Parathyroid adenoma (tissue), 2 donors: Measurements from ENCODE around the gene RNF149.
A peak's percentile ranks its signal among the peaks of the same experiment; 100 is the strongest.

Source experiments
- H2AFZ ChIP-seq: fragments of 300-600 bp; sonication (generic); one replicate; pipeline ENCODE4 v1.7.0; 2017; ENCODE audit warnings: antibody characterized with exemption, mild to moderate bottlenecking
- H3K27ac ChIP-seq: fragments of 300-600 bp; sonication (generic); one replicate; pipeline ENCODE4 v1.7.0; 2017
- H3K27me3 ChIP-seq: fragments of 300-600 bp; sonication (generic); one replicate; pipeline ENCODE4 v1.7.0; 2017; ENCODE audit warnings: low read length; ENCODE audit not compliant: control insufficient read depth, insufficient read depth
- H3K36me3 ChIP-seq: fragments of 300-600 bp; sonication (generic); one replicate; pipeline ENCODE4 v1.7.0; 2017; ENCODE audit warnings: low read length; ENCODE audit not compliant: control insufficient read depth, insufficient read depth
- H3K4me1 ChIP-seq: fragments of 300-600 bp; sonication (generic); one replicate; pipeline ENCODE4 v1.7.0; 2017; ENCODE audit warnings: control low read depth
- H3K4me2 ChIP-seq: fragments of 300-600 bp; sonication (generic); one replicate; pipeline ENCODE4 v1.7.0; 2017; ENCODE audit warnings: low read length
- H3K4me3 ChIP-seq: fragments of 300-600 bp; sonication (generic); one replicate; pipeline ENCODE4 v1.7.0; 2017; ENCODE audit warnings: low read depth, low read length
- H3K79me2 ChIP-seq: fragments of 300-600 bp; sonication (generic); one replicate; pipeline ENCODE4 v1.7.0; 2017; ENCODE audit warnings: control low read depth
- H3K9ac ChIP-seq: fragments of 300-600 bp; sonication (generic); one replicate; pipeline ENCODE4 v1.7.0; 2017; ENCODE audit warnings: mild to moderate bottlenecking
- H3K9me3 ChIP-seq: fragments of 300-600 bp; sonication (generic); one replicate; pipeline ENCODE4 v1.7.0; 2017; ENCODE audit warnings: low read length; ENCODE audit not compliant: control insufficient read depth
- TF ChIP-seq, protein P1 (sequence below): fragments of 300-600 bp; sonication (generic); IDR thresholded peaks from one replicate; pipeline ENCODE4 v1.7.0; 2017; ENCODE audit warnings: antibody characterized with exemption, mild to moderate bottlenecking
- donor health status: primary hyperparathyroidism.

The RNF149 gene

DNA sequence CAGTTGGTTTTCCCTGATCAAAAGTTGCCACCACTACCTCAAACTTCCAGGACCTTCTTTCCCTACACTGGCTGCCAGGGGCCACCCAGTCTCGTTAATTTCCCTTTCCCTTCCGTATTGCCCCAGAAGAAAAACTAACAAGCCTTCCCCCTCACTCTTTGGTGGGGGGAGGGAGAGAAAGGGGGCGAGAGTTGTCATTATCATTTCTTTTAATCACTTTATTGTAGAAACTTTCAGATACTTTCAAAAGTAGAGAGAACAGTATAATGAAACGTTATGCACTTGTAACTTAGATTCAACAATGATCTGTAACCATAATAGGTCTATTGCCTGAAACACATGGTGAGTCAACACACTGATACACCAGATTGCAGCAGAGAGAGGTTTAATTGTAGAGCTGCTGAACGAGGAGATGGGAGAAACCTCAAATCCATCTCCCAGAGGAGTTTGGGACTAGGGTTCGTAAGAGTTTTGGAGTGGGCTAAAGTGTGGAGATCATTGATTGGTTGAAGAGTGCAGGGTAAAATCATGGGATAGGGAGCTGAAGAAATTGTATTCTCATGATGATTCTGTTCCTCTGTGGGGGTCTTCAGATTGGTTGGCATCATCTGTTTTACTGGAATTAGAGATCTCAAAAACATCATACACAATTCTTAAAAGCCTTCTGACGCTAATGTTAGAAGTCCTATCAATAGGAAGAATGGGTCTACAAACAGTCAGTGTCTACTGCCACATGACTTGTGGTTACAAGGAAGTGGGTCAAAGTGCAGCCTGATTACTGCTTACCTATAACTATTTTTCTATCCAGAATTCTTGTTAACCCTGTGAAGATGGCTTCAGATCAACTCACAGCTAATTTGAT lies 2.6 kb upstream of the RNF149 start:
- Histone ChIP-seq H2AFZ (peak overlapping the region; percentile 17), H3K9ac (no peak overlapping the region), H3K36me3 (no peaks in the 10 kb centered on the region), H3K4me2 (no peak overlapping the region), H3K79me2 (peaks cover 19% of the 10 kb centered on the region), H3K4me3 (no peak overlapping the region), H3K9me3 (no peaks in the 10 kb centered on the region), H3K4me1 (no peaks in the 10 kb centered on the region), H3K27ac (no peak overlapping the region), H3K27me3 (no peaks in the 10 kb centered on the region)
- TF ChIP-seq, protein P1, sequence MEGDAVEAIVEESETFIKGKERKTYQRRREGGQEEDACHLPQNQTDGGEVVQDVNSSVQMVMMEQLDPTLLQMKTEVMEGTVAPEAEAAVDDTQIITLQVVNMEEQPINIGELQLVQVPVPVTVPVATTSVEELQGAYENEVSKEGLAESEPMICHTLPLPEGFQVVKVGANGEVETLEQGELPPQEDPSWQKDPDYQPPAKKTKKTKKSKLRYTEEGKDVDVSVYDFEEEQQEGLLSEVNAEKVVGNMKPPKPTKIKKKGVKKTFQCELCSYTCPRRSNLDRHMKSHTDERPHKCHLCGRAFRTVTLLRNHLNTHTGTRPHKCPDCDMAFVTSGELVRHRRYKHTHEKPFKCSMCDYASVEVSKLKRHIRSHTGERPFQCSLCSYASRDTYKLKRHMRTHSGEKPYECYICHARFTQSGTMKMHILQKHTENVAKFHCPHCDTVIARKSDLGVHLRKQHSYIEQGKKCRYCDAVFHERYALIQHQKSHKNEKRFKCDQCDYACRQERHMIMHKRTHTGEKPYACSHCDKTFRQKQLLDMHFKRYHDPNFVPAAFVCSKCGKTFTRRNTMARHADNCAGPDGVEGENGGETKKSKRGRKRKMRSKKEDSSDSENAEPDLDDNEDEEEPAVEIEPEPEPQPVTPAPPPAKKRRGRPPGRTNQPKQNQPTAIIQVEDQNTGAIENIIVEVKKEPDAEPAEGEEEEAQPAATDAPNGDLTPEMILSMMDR, result no peak

DNA sequence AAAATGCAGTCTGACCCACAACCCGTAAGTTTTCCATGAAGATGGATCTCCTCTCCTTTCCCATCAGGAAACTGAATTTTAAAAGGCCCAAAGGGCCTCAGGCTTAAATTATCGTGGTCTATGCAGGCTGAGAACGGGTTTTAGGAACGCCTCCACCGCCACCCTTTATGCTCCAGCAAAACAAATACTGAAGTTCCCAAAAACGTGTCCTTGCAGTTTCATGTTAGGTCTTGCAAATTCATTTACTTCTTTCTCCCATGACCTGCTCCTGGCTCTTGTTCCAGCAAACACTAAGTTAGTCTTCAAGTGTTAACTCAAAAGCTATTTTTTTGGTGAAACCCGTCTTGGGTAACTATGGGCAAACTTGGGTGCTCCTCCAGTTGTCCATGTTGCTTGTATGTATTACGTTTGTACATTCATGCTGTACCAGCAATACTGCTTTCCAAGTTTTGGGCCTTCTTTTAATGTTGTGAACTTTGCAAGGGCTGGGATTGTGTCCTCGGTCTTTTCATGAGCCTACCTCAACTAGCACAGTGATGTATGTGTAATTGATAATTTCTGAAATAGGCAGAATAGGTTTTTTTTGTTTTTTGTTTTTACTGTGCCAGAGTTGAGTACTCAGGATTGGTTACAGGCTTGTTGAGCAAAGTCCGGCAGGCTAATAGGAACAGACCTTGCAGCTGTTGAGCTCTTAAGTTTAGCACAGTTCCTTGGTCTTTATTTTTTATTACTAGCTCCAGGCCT lies 1.8 kb upstream of the RNF149 start:
- H3K4me1 ChIP-seq, result no peaks in the 10 kb centered on the region

DNA sequence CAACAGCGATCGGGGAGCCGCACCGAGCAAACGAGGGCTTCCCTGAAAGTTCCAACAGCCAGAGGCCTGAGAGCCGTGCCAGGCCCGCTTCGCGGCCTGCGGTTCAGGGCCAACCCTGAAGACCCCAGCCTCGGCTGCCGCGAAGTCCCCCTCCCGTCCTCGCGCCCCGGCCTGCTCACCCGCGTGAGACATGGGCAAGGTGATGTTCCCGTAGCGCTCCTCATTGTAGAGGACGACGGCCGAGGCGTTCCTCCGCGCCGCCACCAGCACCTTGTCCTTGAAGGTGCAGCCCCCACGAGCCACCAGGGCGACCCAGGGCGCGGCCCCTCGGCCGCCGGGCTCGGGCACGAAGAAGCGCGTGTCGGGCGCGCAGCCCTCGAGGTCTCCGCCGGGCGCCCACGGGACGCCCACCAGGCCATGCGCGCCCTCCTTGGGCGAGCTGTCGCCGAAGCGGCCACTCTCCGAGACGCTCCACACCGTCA lies 510 bp downstream of the RNF149 start:
- Histone ChIP-seq H3K27ac (peak overlapping the region; percentile 72), H3K4me1 (no peaks in the 10 kb centered on the region), H2AFZ (peak overlapping the region; percentile 96), H3K4me2 (peak overlapping the region; percentile 98), H3K9me3 (no peaks in the 10 kb centered on the region), H3K9ac (peak overlapping the region; percentile 49), H3K36me3 (no peaks in the 10 kb centered on the region), H3K27me3 (no peaks in the 10 kb centered on the region), H3K79me2 (peaks cover 24% of the 10 kb centered on the region), H3K4me3 (peak overlapping the region; percentile 97)
- TF ChIP-seq, protein P1, result no peak

More for the DNA sequence above, 1.8 kb upstream of the RNF149 start:
- Histone ChIP-seq H3K9me3 (no peaks in the 10 kb centered on the region), H3K4me2 (no peak overlapping the region), H3K9ac (no peak overlapping the region), H3K4me3 (no peak overlapping the region), H3K27ac (no peak overlapping the region), H3K36me3 (no peaks in the 10 kb centered on the region), H2AFZ (no peak overlapping the region), H3K27me3 (no peaks in the 10 kb centered on the region), H3K79me2 (peaks cover 19% of the 10 kb centered on the region)
- TF ChIP-seq, protein P1, result no peak

DNA sequence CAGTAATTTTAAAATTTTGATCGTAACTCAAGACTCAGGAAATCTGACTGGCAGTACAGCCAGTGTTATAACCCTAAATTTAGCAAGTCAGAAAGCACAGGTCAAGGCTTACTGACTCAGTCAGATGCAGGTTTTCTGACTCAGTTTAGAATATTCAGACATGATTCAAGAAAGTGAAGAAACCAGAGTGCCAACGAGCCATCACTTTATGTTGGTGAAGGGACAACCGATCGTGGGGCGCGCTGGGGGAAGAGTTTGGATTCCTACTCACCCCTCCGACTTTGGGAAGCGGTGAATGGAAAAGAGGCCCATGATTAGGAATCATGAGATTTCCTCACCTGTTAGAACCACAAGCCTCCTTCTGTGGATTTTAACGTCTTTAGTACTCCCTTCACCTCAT lies 998 bp downstream of the RNF149 start:
- TF ChIP-seq, protein P1, result no peak
- Histone ChIP-seq H3K27me3 (no peaks in the 10 kb centered on the region), H2AFZ (peak overlapping the region; percentile 96), H3K36me3 (no peaks in the 10 kb centered on the region), H3K9me3 (no peaks in the 10 kb centered on the region), H3K4me3 (peak overlapping the region; percentile 97), H3K4me2 (peak overlapping the region; percentile 98), H3K4me1 (no peaks in the 10 kb centered on the region), H3K27ac (peak overlapping the region; percentile 72), H3K9ac (peak overlapping the region; percentile 49), H3K79me2 (peaks cover 24% of the 10 kb centered on the region)
